HCT116 (cell line): ENCODE results near the gene SHTN1.

Experiments used
- ATF3 ChIP-seq: IDR thresholded peaks from 2 replicates; pipeline ENCODE4 v1.6.1; 2012
- CEBPB ChIP-seq: IDR thresholded peaks from 2 replicates; pipeline ENCODE4 v1.6.1; 2012; ENCODE audit warnings: low read depth
- EZH2 ChIP-seq: fragments of 200-600 bp; sonication (generic); IDR thresholded peaks from 2 replicates; pipeline ENCODE4 v1.6.1; 2017; ENCODE audit warnings: antibody characterized with exemption, mixed run types
- EZH2phosphoT487 ChIP-seq: fragments of 200-600 bp; IDR thresholded peaks from 2 replicates; pipeline ENCODE4 v1.6.1; 2018; ENCODE audit warnings: antibody characterized with exemption, borderline replicate concordance
- MAX ChIP-seq: IDR thresholded peaks from 2 replicates; pipeline ENCODE4 v1.6.1; 2012
- POLR2A ChIP-seq: IDR thresholded peaks from 2 replicates; pipeline ENCODE4 v1.7.0; 2011; ENCODE audit warnings: borderline replicate concordance; ENCODE audit not compliant: insufficient read depth, insufficient read length; ENCODE audit errors: extremely low read depth
- POLR2AphosphoS5 ChIP-seq: IDR thresholded peaks from 2 replicates; pipeline ENCODE4 v1.6.1; 2011; ENCODE audit warnings: mild to moderate bottlenecking, low read depth, low read length, moderate library complexity
- SP1 ChIP-seq: IDR thresholded peaks from 2 replicates; pipeline ENCODE4 v1.6.1; 2012; ENCODE audit warnings: low read depth
- SRF ChIP-seq: IDR thresholded peaks from 2 replicates; pipeline ENCODE4 v1.6.1; 2012; ENCODE audit warnings: low read depth
- YY1 ChIP-seq: IDR thresholded peaks from 2 replicates; pipeline ENCODE4 v1.6.1; 2011; ENCODE audit warnings: low read length, low read depth, moderate library complexity, mild to moderate bottlenecking; ENCODE audit not compliant: insufficient replicate concordance; ENCODE audit errors: extremely low read depth
- ZNF274 ChIP-seq: fragments of 200-500 bp; sonication (Bioruptor generic); IDR thresholded peaks from 2 replicates; pipeline ENCODE4 v1.6.1; 2014; ENCODE audit warnings: mild to moderate bottlenecking, low read depth, low read length, inconsistent platforms
- TF ChIP-seq, protein P1 (sequence below), 3 experiments: fragments of 200-600 bp in 1 of 3; sonication (generic) in 1 of 3; IDR thresholded peaks in 2 of 3; conservative IDR thresholded peaks in 1 of 3; 2 replicates each; pipeline ENCODE4 v1.5.1; 2012 to 2017; ENCODE audit warnings: low read depth in 2 of 3, low read length in 2 of 3, antibody characterized with exemption in 1 of 3, borderline replicate concordance in 1 of 3, control low read depth in 1 of 3, mild to moderate bottlenecking in 1 of 3, mixed read lengths in 1 of 3, mixed run types in 1 of 3, moderate library complexity in 1 of 3; ENCODE audit not compliant: insufficient read depth in 1 of 3
- TF ChIP-seq, protein P2 (sequence below): IDR thresholded peaks from 2 replicates; pipeline ENCODE4 v1.6.1; 2011; ENCODE audit warnings: mild to moderate bottlenecking, low read length, moderate library complexity; ENCODE audit not compliant: insufficient replicate concordance; ENCODE audit errors: extremely low read depth

GRCh38 chr10:116877391-116877790 is 127.6 kb downstream of the SHTN1 start:
- TF ChIP-seq POLR2AphosphoS5 (no peak), EZH2phosphoT487 (no peak), YY1 (no peak), POLR2A (no peak), ATF3 (no peak), ZNF274 (no peak), SP1 (no peak), SRF (no peak), MAX (no peak), EZH2 (no peak), CEBPB (no peak)
- TF ChIP-seq, protein P1, sequence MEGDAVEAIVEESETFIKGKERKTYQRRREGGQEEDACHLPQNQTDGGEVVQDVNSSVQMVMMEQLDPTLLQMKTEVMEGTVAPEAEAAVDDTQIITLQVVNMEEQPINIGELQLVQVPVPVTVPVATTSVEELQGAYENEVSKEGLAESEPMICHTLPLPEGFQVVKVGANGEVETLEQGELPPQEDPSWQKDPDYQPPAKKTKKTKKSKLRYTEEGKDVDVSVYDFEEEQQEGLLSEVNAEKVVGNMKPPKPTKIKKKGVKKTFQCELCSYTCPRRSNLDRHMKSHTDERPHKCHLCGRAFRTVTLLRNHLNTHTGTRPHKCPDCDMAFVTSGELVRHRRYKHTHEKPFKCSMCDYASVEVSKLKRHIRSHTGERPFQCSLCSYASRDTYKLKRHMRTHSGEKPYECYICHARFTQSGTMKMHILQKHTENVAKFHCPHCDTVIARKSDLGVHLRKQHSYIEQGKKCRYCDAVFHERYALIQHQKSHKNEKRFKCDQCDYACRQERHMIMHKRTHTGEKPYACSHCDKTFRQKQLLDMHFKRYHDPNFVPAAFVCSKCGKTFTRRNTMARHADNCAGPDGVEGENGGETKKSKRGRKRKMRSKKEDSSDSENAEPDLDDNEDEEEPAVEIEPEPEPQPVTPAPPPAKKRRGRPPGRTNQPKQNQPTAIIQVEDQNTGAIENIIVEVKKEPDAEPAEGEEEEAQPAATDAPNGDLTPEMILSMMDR (IDR thresholded peaks at IDR 0.05 in 2 of 3, conservative IDR thresholded peaks at IDR 0.05 in 1 of 3; ENCODE audit: borderline replicate concordance in 1 of 3, insufficient read depth in 1 of 3, low read depth in 2 of 3, low read length in 2 of 3), result no peak
- TF ChIP-seq, protein P2, sequence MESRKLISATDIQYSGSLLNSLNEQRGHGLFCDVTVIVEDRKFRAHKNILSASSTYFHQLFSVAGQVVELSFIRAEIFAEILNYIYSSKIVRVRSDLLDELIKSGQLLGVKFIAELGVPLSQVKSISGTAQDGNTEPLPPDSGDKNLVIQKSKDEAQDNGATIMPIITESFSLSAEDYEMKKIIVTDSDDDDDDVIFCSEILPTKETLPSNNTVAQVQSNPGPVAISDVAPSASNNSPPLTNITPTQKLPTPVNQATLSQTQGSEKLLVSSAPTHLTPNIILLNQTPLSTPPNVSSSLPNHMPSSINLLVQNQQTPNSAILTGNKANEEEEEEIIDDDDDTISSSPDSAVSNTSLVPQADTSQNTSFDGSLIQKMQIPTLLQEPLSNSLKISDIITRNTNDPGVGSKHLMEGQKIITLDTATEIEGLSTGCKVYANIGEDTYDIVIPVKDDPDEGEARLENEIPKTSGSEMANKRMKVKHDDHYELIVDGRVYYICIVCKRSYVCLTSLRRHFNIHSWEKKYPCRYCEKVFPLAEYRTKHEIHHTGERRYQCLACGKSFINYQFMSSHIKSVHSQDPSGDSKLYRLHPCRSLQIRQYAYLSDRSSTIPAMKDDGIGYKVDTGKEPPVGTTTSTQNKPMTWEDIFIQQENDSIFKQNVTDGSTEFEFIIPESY, result no peak
